ENCODE results near the gene SELENOI. TPM values are rescaled to one million over a fixed set of nuclear protein-coding genes. Genes with fewer than 3 reads are reported as not detected.

The SELENOI gene
- total RNA-seq, 4 donors from 2014 or later, result 6.4 to 11.2 (median 9.3) TPM

DNA sequence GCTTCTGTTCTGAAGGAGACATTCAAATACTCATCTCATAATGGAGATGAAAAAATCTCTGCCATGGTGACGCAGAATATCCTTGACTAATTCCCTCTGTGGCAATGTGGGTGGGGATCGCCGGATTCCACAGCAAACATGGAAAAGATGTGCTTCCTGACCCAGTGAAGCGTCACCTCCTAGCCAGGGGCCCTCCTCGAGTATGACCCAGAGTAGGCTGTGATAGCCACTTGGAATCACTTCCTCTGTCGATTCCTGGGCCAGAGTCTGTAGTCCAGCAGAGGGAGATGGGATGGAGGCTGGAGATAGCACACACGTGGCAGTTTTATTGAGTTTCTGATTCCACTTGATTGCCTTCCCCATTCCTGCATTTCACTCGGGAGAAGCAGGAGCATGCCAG is 92.6 kb downstream of the SELENOI start:
- no peak for TF ChIP-seq POLR2AphosphoS5 (IDR thresholded peaks at IDR 0.05)
- no peak for TF ChIP-seq POLR2A (IDR thresholded peaks at IDR 0.05; ENCODE audit: low read depth)
- TF ChIP-seq, protein P1, sequence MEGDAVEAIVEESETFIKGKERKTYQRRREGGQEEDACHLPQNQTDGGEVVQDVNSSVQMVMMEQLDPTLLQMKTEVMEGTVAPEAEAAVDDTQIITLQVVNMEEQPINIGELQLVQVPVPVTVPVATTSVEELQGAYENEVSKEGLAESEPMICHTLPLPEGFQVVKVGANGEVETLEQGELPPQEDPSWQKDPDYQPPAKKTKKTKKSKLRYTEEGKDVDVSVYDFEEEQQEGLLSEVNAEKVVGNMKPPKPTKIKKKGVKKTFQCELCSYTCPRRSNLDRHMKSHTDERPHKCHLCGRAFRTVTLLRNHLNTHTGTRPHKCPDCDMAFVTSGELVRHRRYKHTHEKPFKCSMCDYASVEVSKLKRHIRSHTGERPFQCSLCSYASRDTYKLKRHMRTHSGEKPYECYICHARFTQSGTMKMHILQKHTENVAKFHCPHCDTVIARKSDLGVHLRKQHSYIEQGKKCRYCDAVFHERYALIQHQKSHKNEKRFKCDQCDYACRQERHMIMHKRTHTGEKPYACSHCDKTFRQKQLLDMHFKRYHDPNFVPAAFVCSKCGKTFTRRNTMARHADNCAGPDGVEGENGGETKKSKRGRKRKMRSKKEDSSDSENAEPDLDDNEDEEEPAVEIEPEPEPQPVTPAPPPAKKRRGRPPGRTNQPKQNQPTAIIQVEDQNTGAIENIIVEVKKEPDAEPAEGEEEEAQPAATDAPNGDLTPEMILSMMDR (IDR thresholded peaks at IDR 0.05), result no peak
- TF ChIP-seq EP300 (IDR thresholded peaks at IDR 0.05), result no peak
- 80% methylated on average over 6 of the region's 8 CpGs for WGBS

DNA sequence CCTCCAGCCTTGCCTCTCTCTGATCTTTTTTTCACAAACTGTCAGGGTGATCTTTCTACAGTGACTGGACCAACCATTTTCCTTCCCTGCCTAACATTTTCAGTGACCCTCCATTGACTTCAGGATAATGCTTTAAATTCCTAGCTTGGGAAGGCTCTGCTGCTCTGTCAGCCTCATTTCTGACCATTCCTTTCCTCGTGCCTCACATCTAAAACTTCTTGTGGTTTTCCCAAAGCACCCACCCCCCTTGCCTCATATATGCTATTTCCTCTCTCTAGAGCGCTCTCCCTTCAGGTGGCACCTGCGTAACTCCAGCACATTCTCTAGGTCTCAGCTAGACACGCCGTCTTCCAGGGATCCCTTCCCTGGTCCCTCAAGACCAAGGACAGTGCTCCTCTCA is 93.0 kb downstream of the SELENOI start:
- no peak for DNase-seq (ENCODE audit: extremely low spot score)
- no peaks in the 10 kb centered on the region for H3K9me3 ChIP-seq
- H3K27ac ChIP-seq (replicated peaks in 1 of 4), result no peak overlapping the region
- intact Hi-C loops (cut with DNase I), result no loop called here
- no peak overlapping the region for H3K4me3 ChIP-seq
- H3K4me1 ChIP-seq, result no peaks in the 10 kb centered on the region
- H3K36me3 ChIP-seq, result no peaks in the 10 kb centered on the region
- WGBS, result 59% methylated on average over 5 of the region's 5 CpGs
- H3K27me3 ChIP-seq, result no peaks in the 10 kb centered on the region
- TF ChIP-seq EP300 (IDR thresholded peaks at IDR 0.05) (no peak), POLR2A (IDR thresholded peaks at IDR 0.05; ENCODE audit: low read depth) (no peak), POLR2AphosphoS5 (IDR thresholded peaks at IDR 0.05) (no peak)
- TF ChIP-seq, protein P1 (IDR thresholded peaks at IDR 0.05), result no peak

More for the DNA sequence above, 92.6 kb downstream of the SELENOI start:
- Histone ChIP-seq H3K27ac (replicated peaks in 1 of 4) (no peak overlapping the region), H3K9me3 (no peaks in the 10 kb centered on the region), H3K4me3 (no peak overlapping the region), H3K27me3 (no peaks in the 10 kb centered on the region), H3K4me1 (no peaks in the 10 kb centered on the region), H3K36me3 (no peaks in the 10 kb centered on the region)
- DNase-seq (ENCODE audit: extremely low spot score), result no peak
- intact Hi-C loops (cut with DNase I), result no loop called here

DNA sequence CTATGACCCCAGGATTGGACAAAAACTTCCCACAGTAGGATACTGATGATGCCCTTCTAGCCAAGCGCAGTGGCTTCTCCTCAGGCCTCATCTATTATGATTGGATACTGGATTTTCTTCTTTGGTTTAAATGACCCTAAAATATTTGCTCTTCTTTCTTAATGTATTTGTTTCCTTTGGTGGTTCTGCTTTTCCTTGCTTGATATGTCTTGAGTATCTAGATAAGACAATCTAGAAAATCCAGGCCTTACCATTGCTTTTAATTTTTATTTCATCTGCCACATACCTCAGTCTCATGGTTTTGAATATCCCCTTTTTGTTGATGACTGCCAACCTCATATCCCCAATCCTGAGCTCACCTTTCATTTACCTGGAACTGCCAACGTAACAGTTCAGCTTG is 96.4 kb downstream of the SELENOI start:
- intact Hi-C loops (cut with DNase I), result loop anchor here (10.0 kb wide), 1 partner anchor 822 kb away; the partner anchor contains the start of gene SLC30A3
- WGBS, result 89% methylated on average over 2 of the region's 2 CpGs
- Histone ChIP-seq H3K4me3 (no peak overlapping the region), H3K36me3 (no peaks in the 10 kb centered on the region), H3K4me1 (no peaks in the 10 kb centered on the region), H3K27me3 (no peaks in the 10 kb centered on the region), H3K9me3 (no peaks in the 10 kb centered on the region), H3K27ac (replicated peaks in 1 of 4) (no peak overlapping the region)
- TF ChIP-seq, protein P1 (IDR thresholded peaks at IDR 0.05), result no peak
- TF ChIP-seq POLR2A (IDR thresholded peaks at IDR 0.05; ENCODE audit: low read depth) (no peak), EP300 (IDR thresholded peaks at IDR 0.05) (no peak), POLR2AphosphoS5 (IDR thresholded peaks at IDR 0.05) (no peak)
- no peak for DNase-seq (ENCODE audit: extremely low spot score)

DNA sequence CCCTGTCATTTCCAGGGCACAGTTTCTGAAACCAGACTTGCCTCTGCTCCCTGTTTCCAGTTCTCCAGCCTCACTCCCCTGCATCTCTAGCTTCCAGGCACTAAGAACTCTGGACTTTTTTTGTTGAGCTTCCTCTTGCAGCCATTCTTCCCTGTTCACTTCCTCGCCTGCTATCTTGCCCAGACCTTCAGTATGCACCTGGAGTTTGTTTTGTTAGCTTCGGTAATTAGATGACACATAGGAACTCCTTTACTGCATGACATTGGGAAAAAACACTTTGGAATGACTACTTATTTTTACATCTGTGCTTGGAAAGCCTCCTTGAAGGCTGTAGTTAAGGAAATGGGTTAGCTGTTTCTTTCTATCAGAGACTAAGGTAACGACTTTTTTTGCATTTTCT is 96.8 kb downstream of the SELENOI start:
- peak; percentile 77 for DNase-seq (ENCODE audit: extremely low spot score)
- Histone ChIP-seq H3K9me3 (no peaks in the 10 kb centered on the region), H3K4me3 (no peak overlapping the region), H3K4me1 (no peaks in the 10 kb centered on the region), H3K36me3 (no peaks in the 10 kb centered on the region), H3K27ac (replicated peaks in 1 of 4) (no peak overlapping the region), H3K27me3 (no peaks in the 10 kb centered on the region)
- TF ChIP-seq EP300 (IDR thresholded peaks at IDR 0.05), result no peak
- TF ChIP-seq, protein P1 (IDR thresholded peaks at IDR 0.05), result no peak
- no peak for TF ChIP-seq POLR2A (IDR thresholded peaks at IDR 0.05; ENCODE audit: low read depth)
- TF ChIP-seq POLR2AphosphoS5 (IDR thresholded peaks at IDR 0.05), result no peak
- intact Hi-C loops (cut with DNase I), result loop anchor here (10.0 kb wide), 1 partner anchor 822 kb away; the partner anchor contains the start of gene SLC30A3
- 74% methylated on average over 3 of the region's 3 CpGs for WGBS

DNA sequence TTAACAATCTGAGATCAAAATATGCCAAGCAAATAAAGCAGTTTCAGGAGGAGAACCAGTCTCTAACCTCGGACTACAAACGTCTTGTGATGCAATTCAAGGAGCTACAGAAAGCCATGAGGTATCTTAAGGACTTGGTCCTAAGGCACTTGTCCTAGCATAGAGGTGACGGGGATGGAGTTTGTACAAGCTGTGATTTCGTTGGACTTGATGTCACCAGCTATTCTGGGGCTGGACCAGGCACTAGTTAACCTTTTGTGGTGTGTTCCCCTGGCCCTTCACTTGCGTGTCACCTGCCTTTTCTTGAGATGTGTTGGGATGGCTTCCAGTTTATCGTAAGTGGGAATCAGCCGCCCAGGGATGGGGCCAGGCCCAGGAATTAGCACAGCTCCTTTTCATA is 98.3 kb downstream of the SELENOI start:
- DNase-seq (ENCODE audit: extremely low spot score), result no peak
- no peaks in the 10 kb centered on the region for H3K27me3 ChIP-seq
- WGBS, result 90% methylated on average over 7 of the region's 7 CpGs
- H3K9me3 ChIP-seq, result no peaks in the 10 kb centered on the region
- H3K4me1 ChIP-seq, result no peaks in the 10 kb centered on the region
- TF ChIP-seq, protein P1 (IDR thresholded peaks at IDR 0.05), result no peak
- TF ChIP-seq POLR2A (IDR thresholded peaks at IDR 0.05; ENCODE audit: low read depth) (no peak), EP300 (IDR thresholded peaks at IDR 0.05) (no peak), POLR2AphosphoS5 (IDR thresholded peaks at IDR 0.05) (no peak)
- intact Hi-C loops (cut with DNase I), result loop anchor here (10.0 kb wide), 1 partner anchor 821 kb away; the partner anchor contains the start of gene SLC30A3
- no peak overlapping the region for H3K4me3 ChIP-seq
- H3K36me3 ChIP-seq, result no peaks in the 10 kb centered on the region
- H3K27ac ChIP-seq (replicated peaks in 1 of 4), result no peak overlapping the region

Data from esophagus muscularis mucosa (tissue), 4 donors.